ENCODE data around the gene CPLANE2. TPM values are rescaled to one million over a fixed set of nuclear protein-coding genes. Genes with fewer than 3 reads are reported as not detected.

Gene CPLANE2
- total and polyA plus RNA-seq, 2 of the 4 experiments (the other 2 are of a cell fraction) = 3.2 to 5.8 TPM

DNA sequence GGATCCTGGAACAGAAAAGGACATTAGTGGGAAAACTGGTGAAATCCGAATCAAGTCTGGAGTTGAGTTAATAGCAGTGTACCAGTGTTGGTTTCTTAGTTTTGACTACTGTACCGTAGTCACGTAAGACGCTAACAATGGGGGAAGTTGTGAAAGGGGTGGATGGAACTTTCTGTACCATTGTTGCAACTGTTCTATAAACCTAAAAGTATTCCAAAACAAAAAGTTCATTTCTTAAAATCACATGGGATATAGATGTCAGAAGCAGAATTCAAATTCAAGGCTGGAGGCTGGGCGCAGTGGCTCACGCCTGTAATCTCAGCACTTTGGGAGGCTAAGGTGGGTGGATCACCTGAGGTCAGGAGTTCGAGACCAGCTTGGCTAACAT lies 41.5 kb downstream of the CPLANE2 start:
- Histone ChIP-seq H3K9me3 (ENCODE audit: control insufficient read depth, insufficient read depth, low read length) (no peaks in the 10 kb centered on the region), H3K23ac (ENCODE audit: low read depth, low read length) (no peak overlapping the region), H2BK5ac (ENCODE audit: low read depth, low read length, poor library complexity, severe bottlenecking) (no peak overlapping the region), H3K9ac (ENCODE audit: low read depth, low read length) (no peak overlapping the region), H2AK5ac (ENCODE audit: low read depth, low read length) (no peak overlapping the region), H3K27ac (ENCODE audit: insufficient read depth, low read length) (no peak overlapping the region), H3K4me1 (ENCODE audit: control insufficient read depth, insufficient read depth, low read length) (no peaks in the 10 kb centered on the region), H4K20me1 (ENCODE audit: insufficient read depth, low read length) (no peaks in the 10 kb centered on the region), H4K8ac (ENCODE audit: low read depth in 2 of 2, low read length in 2 of 2) (no peak overlapping the region), H3K4ac (ENCODE audit: low read depth, low read length) (no peak overlapping the region), H3K56ac (ENCODE audit: extremely low read depth, insufficient read depth, low read length) (no peak overlapping the region), H3K36me3 (ENCODE audit: control insufficient read depth, insufficient read depth, low read length) (peaks cover 3% of the 10 kb centered on the region; the same call in 1 of the 2 replicates), H3K9me1 (ENCODE audit: insufficient read depth, low read length) (no peaks in the 10 kb centered on the region), H3K4me3 (ENCODE audit: insufficient read depth, low read depth, low read length) (no peak overlapping the region), H3K27me3 (ENCODE audit: control insufficient read depth, insufficient read depth, low read length) (no peaks in the 10 kb centered on the region), H3K18ac (ENCODE audit: low read depth, low read length) (no peak overlapping the region), H2BK20ac (ENCODE audit: low read depth, low read length) (no peak overlapping the region), H3K79me1 (ENCODE audit: low read depth in 1 of 2, low read length in 2 of 2) (no peaks in the 10 kb centered on the region), H3K14ac (replicated peaks; ENCODE audit: low read depth, low read length) (no peak overlapping the region), H4K91ac (ENCODE audit: insufficient read depth, low read depth, low read length) (no peak overlapping the region), H2AFZ (replicated peaks; ENCODE audit: low read length, poor library complexity) (no peak overlapping the region), H2BK15ac (ENCODE audit: low read depth, low read length) (no peak overlapping the region), H2BK120ac (ENCODE audit: low read depth, low read length) (no peak overlapping the region), H2AK9ac (replicated peaks; ENCODE audit: low read depth, low read length, poor library complexity) (no peak overlapping the region), H3K4me2 (ENCODE audit: low read depth, low read length) (no peak overlapping the region), H4K5ac (ENCODE audit: low read depth, low read length) (no peak overlapping the region)
- in situ Hi-C loops (cut with MboI; ENCODE audit: low sequenced_read_pairs) = loop anchor here (25.0 kb wide), 1 partner anchor 408 kb away; no protein-coding TSS in a partner anchor
- WGBS, 2 experiments (ENCODE audit: extremely low coverage in 2 of 2, insufficient read length in 1 of 2) = no CpG with 5 or more reads among the region's 7 CpGs
- dilution Hi-C loops (cut with HindIII; ENCODE audit: low sequenced_read_pairs, unreplicated experiment) = no loop called here
- TF ChIP-seq RCOR1 (IDR thresholded peaks at IDR 0.05; ENCODE audit: insufficient replicate concordance, low read length) (no peak), RAD21 (IDR thresholded peaks at IDR 0.05; ENCODE audit: low read length) (no peak), POLR2A (IDR thresholded peaks at IDR 0.05; ENCODE audit: low read depth, low read length) (no peak), CHD1 (IDR thresholded peaks at IDR 0.05; ENCODE audit: low read depth, low read length) (no peak), NFE2L2 (IDR thresholded peaks at IDR 0.05; ENCODE audit: low read depth, low read length) (no peak)
- TF ChIP-seq, protein P1, sequence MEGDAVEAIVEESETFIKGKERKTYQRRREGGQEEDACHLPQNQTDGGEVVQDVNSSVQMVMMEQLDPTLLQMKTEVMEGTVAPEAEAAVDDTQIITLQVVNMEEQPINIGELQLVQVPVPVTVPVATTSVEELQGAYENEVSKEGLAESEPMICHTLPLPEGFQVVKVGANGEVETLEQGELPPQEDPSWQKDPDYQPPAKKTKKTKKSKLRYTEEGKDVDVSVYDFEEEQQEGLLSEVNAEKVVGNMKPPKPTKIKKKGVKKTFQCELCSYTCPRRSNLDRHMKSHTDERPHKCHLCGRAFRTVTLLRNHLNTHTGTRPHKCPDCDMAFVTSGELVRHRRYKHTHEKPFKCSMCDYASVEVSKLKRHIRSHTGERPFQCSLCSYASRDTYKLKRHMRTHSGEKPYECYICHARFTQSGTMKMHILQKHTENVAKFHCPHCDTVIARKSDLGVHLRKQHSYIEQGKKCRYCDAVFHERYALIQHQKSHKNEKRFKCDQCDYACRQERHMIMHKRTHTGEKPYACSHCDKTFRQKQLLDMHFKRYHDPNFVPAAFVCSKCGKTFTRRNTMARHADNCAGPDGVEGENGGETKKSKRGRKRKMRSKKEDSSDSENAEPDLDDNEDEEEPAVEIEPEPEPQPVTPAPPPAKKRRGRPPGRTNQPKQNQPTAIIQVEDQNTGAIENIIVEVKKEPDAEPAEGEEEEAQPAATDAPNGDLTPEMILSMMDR (conservative IDR thresholded peaks at IDR 0.05; ENCODE audit: low read depth, low read length) = no peak
- POLR2A ChIA-PET (ENCODE audit: unreplicated experiment) = no interaction called here
- DNase-seq (no peak), ATAC-seq (ENCODE audit: low read depth) (no peak)
- CTCF ChIA-PET = no interaction called here
- no TSS peak for BruUV-seq (replicated peaks)
- intact Hi-C loops (cut with micrococcal nuclease) = loop anchor here (2.0 kb wide), 1 partner anchor 49 kb away; no protein-coding TSS in a partner anchor

Measured in IMR-90 (cell line).